Stimulated activated CD4-positive, alpha-beta T cell treated with anti-CD3 and anti-CD28 coated beads, Interleukin-12 subunit alpha, Interleukin-12 subunit beta, amount 100 ng/mL, for 24 hours (primary cell): ENCODE results near the gene POLR2L.
A peak's percentile ranks its signal among the peaks of the same experiment; 100 is the strongest.

ENCODE experiments used
- DNase-seq, 2 experiments: peaks; one replicate each; pipeline ENCODE4 v3.0.0-alpha.2; 2020; ENCODE audit warnings: low read depth in 2 of 2

POLR2L gene

GRCh38 chr11:842370-843002 lies at the start of gene POLR2L, which contains the start of gene TSPAN4:
TSS of gene POLR2L (minus strand) at chr11:842529. CDS start at chr11:842508, 21 bp downstream.
TSS of gene TSPAN4 (plus strand) at chr11:842852. CDS start at chr11:850305, 7,453 bp downstream.
- DNase-seq: peak; percentile 74 to 85

GRCh38 chr11:890794-891540 lies 48.6 kb upstream of the POLR2L start:
- DNase-seq: no peak

- DNase-seq: no peak
Observed at GRCh38 chr11:889687-890475, 47.6 kb upstream of the POLR2L start.

- no peak for DNase-seq
Observed at GRCh38 chr11:889257-889656, 46.9 kb upstream of the POLR2L start.

GRCh38 chr11:888310-889212 lies 46.2 kb upstream of the POLR2L start:
- DNase-seq: no peak

GRCh38 chr11:887589-887988 lies 45.3 kb upstream of the POLR2L start:
- no peak for DNase-seq

GRCh38 chr11:886568-886967 lies 44.2 kb upstream of the POLR2L start:
- no peak for DNase-seq

GRCh38 chr11:884578-885070 lies 42.3 kb upstream of the POLR2L start:
- no peak for DNase-seq

- DNase-seq: no peak
Observed at GRCh38 chr11:883527-883926, 41.2 kb upstream of the POLR2L start.

- no peak for DNase-seq
Observed at GRCh38 chr11:882596-882995, 40.3 kb upstream of the POLR2L start.

- no peak for DNase-seq
Observed at GRCh38 chr11:880447-880846, 38.1 kb upstream of the POLR2L start.

GRCh38 chr11:877565-877964 lies 35.2 kb upstream of the POLR2L start:
- DNase-seq: no peak

- DNase-seq: no peak
Observed at GRCh38 chr11:876545-876944, 34.2 kb upstream of the POLR2L start.

- DNase-seq: no peak
Observed at GRCh38 chr11:875769-876301, 33.5 kb upstream of the POLR2L start.

- no peak for DNase-seq
Observed at GRCh38 chr11:875203-875602, 32.9 kb upstream of the POLR2L start.

GRCh38 chr11:873706-874105 lies 31.4 kb upstream of the POLR2L start:
- DNase-seq: no peak

- DNase-seq: no peak
Observed at GRCh38 chr11:872799-873198, 30.5 kb upstream of the POLR2L start.

GRCh38 chr11:871472-871871 lies 29.1 kb upstream of the POLR2L start:
- no peak for DNase-seq

GRCh38 chr11:870418-870817 lies 28.1 kb upstream of the POLR2L start:
- no peak for DNase-seq

- DNase-seq: no peak
Observed at GRCh38 chr11:870127-870413, 27.7 kb upstream of the POLR2L start.

- DNase-seq: no peak
Observed at GRCh38 chr11:869399-870126, 27.2 kb upstream of the POLR2L start.
